Activated CD8-positive, alpha-beta T cell treated with anti-CD3 and anti-CD28 coated beads for 36 hours (primary cell): Measurements from ENCODE around the gene PARVB. TPM values are rescaled to one million over a fixed set of nuclear protein-coding genes. Genes with fewer than 3 reads are reported as not detected.

Experiments used
- ATAC-seq: fragments of 200-7000 bp; cut with Tn5 transposase; one replicate; pipeline ENCODE4 v1.10.0; 2021; ENCODE audit warnings: mild to moderate bottlenecking, moderate library complexity
- CTCF ChIA-PET: fragments of 350-600 bp; sonication (Branson Sonifier 250); formaldehyde crosslinking; loops from one replicate; lab custom pipeline; 2021; ENCODE audit warnings: antibody characterized with exemption; lab: Charles Lee
- POLR2A ChIA-PET: fragments of 350-600 bp; sonication (Branson Sonifier 250); formaldehyde crosslinking; loops from one replicate; lab custom pipeline; 2021; ENCODE audit warnings: antibody characterized with exemption; lab: Charles Lee
- DNase-seq: peaks from one replicate; pipeline ENCODE4 v3.0.0-alpha.2; 2020
- H3K27ac Mint-ChIP-seq: one replicate; pipeline ENCODE4 v1.8.0; 2021; ENCODE audit warnings: mild to moderate bottlenecking, mixed read lengths
- H3K27me3 Mint-ChIP-seq: one replicate; pipeline ENCODE4 v1.8.0; 2021; ENCODE audit warnings: mixed read lengths
- H3K36me3 Mint-ChIP-seq: one replicate; pipeline ENCODE4 v1.8.0; 2021; ENCODE audit warnings: low read depth, mixed read lengths
- H3K4me1 Mint-ChIP-seq: one replicate; pipeline ENCODE4 v1.8.0; 2021; ENCODE audit warnings: low read depth, mixed read lengths
- H3K4me3 Mint-ChIP-seq: one replicate; pipeline ENCODE4 v1.8.0; 2021; ENCODE audit warnings: mild to moderate bottlenecking, moderate library complexity, mixed read lengths
- H3K9me3 Mint-ChIP-seq: one replicate; pipeline ENCODE4 v1.8.0; 2021; ENCODE audit warnings: mixed read lengths
- CTCF ChIP-seq: fragments of 200-600 bp; IDR thresholded peaks from one replicate; pipeline ENCODE4 v1.8.0; 2022; ENCODE audit warnings: antibody characterized with exemption, mild to moderate bottlenecking
- intact Hi-C: fragments of 100-400 bp; cut with micrococcal nuclease; formaldehyde crosslinking; loops from one replicate; pipeline ENCODE4 v1.10.0; 2022
- total RNA-seq, 2 experiments: library from RNA; stranded (reverse); gene quantifications; one replicate each; pipeline ENCODE4 v1.2.3, GENCODE V29; 2021

The PARVB gene
- total RNA-seq, 2 experiments from 2014 or later: 71.0 to 73.1 TPM

GRCh38 chr22:44026630-44027511, 2.8 kb downstream of the PARVB start:
- POLR2A ChIA-PET: interaction anchor here (0.6 to 1.1 kb wide), 4 partner anchors 22 to 295 kb away, joined by 3 to 4 read pairs (median 4); no protein-coding TSS in a partner anchor
- peaks cover 7% of the 10 kb centered on the region for H3K27me3 Mint-ChIP-seq
- H3K4me3 Mint-ChIP-seq: peak overlapping the region; percentile 89
- intact Hi-C loops: no loop called here
- DNase-seq: peak; percentile 93
- H3K4me1 Mint-ChIP-seq: peaks cover 49% of the 10 kb centered on the region
- no peak for TF ChIP-seq CTCF
- CTCF ChIA-PET: interaction anchor here (0.7 to 2.9 kb wide), 2 partner anchors 33 to 54 kb away, joined by 3 to 19 read pairs; no protein-coding TSS in a partner anchor
- peaks cover 26% of the 10 kb centered on the region for H3K36me3 Mint-ChIP-seq
- H3K9me3 Mint-ChIP-seq: no peaks in the 10 kb centered on the region
- H3K27ac Mint-ChIP-seq: peak overlapping the region; percentile 97
- ATAC-seq: peak; percentile 80

- peaks cover 42% of the 10 kb centered on the region for H3K4me1 Mint-ChIP-seq
- peaks cover 21% of the 10 kb centered on the region for H3K36me3 Mint-ChIP-seq
- intact Hi-C loops: no loop called here
- H3K4me3 Mint-ChIP-seq: no peak overlapping the region
- H3K27ac Mint-ChIP-seq: peak overlapping the region; percentile 37
- H3K27me3 Mint-ChIP-seq: peaks cover 7% of the 10 kb centered on the region
- CTCF ChIA-PET: interaction anchor here (2.9 kb wide), 1 partner anchor 34 kb away, joined by 19 read pairs; no protein-coding TSS in a partner anchor
- DNase-seq: no peak
- H3K9me3 Mint-ChIP-seq: no peaks in the 10 kb centered on the region
- POLR2A ChIA-PET: no interaction called here
- ATAC-seq: no peak
- TF ChIP-seq CTCF: no peak
These were observed 4.0 kb downstream of the PARVB start for GRCh38 chr22:44028091-44028490.

DNA sequence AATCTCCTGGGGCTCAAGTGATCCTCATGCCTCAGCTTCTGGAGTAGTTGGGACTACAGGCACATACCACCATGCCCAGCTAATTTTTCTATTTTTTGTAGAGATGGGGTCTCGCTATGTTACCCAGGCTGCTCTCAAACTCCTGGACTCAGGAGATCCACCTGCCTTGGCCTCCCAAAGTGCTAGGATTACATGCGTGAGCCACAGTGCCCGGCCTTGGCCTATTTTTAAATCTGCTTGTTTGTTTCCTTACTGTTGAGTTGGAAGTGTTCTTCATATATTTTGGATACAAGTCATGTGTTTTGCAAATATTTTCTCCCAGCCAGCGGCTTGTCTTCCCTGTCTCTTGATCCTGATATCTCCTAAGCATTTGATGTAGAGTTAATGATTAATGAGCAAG, 5.0 kb downstream of the PARVB start:
- intact Hi-C loops: no loop called here
- no peak for TF ChIP-seq CTCF
- DNase-seq (no peak), ATAC-seq (no peak)
- Mint-ChIP-seq H3K36me3 (peaks cover 16% of the 10 kb centered on the region), H3K27ac (no peak overlapping the region), H3K9me3 (no peaks in the 10 kb centered on the region), H3K27me3 (peaks cover 7% of the 10 kb centered on the region), H3K4me1 (peaks cover 39% of the 10 kb centered on the region), H3K4me3 (no peak overlapping the region)
- ChIA-PET CTCF (interaction anchor here (2.9 kb wide), 1 partner anchor 35 kb away, joined by 19 read pairs; no protein-coding TSS in a partner anchor), POLR2A (no interaction called here)

- Mint-ChIP-seq H3K4me1 (peaks cover 39% of the 10 kb centered on the region), H3K9me3 (no peaks in the 10 kb centered on the region), H3K4me3 (no peak overlapping the region), H3K36me3 (peaks cover 14% of the 10 kb centered on the region), H3K27me3 (peaks cover 5% of the 10 kb centered on the region), H3K27ac (no peak overlapping the region)
- DNase-seq (no peak), ATAC-seq (no peak)
- intact Hi-C loops: no loop called here
- no peak for TF ChIP-seq CTCF
- CTCF ChIA-PET: no interaction called here
- POLR2A ChIA-PET: no interaction called here
These were observed 6.1 kb downstream of the PARVB start for GRCh38 chr22:44030051-44030701.
